GM18873 (cell line): Measurements from ENCODE around the gene TAOK3.

Experiments
- ATAC-seq: cut with Tn5 transposase; IDR thresholded peaks from one replicate; pipeline ENCODE4 v1.9.1; 2021; ENCODE audit warnings: mild to moderate bottlenecking, moderate library complexity, moderate number of reproducible peaks; ENCODE audit not compliant: unreplicated experiment, low FRiP score

TAOK3 gene

DNA sequence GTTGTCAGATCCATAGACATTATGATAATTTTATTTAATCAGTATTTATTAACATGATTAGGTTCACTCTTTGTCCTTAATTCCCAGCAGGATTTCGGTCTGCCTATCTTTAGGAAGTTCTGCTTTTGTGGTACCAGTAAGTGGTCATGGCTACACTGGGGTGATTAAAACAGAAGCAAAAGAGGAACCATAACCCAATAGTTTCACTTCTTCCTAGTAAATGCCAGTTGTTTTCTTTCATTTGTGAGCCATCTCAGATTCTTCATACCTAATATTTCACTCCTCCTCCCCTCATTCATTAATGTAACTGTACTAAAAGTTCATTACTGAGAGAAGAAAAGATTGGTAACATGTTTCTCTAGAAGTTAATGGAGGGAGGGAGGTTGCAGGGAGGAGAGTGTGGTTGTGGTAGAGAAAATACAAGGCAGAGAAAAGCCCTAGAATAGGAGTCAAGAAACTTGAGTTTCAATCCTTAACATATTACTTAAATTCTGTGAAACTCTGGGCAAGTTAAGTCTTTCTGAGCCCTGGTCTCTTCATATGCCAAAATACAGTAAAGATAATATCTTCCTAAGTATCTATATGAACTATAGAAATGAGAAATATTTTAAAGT is 135.5 kb downstream of the TAOK3 start:
- ATAC-seq: no peak

- no peak for ATAC-seq
Measured at GRCh38 chr12:118220702-118221101, 152.0 kb downstream of the TAOK3 start.

- ATAC-seq: no peak
Measured at GRCh38 chr12:118219772-118220171, 152.9 kb downstream of the TAOK3 start.

DNA sequence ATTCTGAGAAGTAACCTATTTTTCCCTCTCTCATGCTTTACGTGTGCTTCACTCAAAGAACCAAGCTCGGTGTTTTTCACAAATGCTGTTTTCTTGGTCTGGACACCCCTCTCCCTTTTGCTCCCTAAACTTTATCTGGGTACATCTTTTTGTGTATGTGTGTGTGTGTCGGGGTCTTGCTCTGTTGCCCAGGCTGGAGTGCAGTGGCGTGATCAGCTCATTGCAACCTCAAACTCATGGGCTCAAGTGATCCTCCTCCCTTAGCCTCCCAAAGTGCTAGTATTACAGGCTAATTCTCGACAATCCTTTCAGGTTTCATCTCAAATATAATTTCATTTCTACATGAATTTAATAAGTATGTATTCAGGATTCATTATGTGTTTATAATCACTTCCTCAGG is 153.6 kb downstream of the TAOK3 start:
- ATAC-seq: no peak

GRCh38 chr12:118213452-118213851 is 159.3 kb downstream of the TAOK3 start:
- ATAC-seq: no peak

- ATAC-seq: no peak
Measured at GRCh38 chr12:118212606-118213005, 160.1 kb downstream of the TAOK3 start.

DNA sequence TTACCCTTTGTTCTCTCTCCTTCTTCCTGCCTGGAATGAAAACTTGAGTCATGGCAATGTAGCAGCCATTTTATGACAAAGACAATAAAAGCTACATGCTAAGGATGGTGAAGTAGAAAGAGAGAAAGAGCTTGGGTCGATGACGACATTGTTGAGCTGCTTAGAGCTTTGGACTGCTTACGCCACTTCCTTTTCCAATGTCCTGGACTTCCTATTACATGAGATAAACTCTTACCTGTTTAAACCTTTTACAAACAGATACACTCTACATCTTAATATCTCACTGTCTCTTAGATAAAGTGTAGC is 166.6 kb downstream of the TAOK3 start:
- no peak for ATAC-seq

DNA sequence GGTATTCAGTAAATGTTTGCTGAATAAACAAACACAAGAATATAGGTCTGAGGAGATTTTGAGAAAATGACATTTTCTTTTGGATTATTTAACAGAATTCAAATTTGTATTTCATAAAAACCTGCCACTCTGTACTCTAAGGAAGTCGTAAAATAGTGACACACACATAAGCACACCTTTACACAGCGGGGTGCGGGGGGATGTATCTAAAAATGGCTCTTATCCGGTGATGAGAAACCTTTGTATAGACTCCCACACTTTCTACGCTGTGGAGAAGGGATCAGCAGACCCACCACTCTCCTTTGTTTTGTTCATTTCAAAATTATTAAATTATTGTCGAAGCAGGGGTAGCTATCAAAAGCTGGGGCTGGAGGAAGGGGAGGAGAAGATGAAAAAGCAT is 178.7 kb downstream of the TAOK3 start:
- no peak for ATAC-seq

DNA sequence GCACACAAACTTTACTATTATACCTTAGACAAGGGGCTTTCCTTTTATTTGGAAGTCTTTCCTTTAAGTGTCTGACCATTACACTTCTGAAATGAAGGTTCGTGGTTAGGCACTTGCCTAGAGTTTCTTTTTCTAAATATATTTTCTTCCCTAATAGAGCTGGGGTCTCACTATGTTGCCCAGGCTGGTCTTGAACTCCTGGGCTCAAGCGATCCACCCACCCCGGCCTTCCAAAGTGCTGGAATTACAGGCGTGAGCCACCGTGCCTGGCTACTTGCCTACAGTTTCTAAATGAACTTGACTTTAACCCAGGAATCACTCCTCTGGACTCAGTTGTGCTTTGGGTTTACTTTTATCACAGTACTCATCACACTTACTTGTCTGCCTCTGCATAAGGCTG is 179.2 kb downstream of the TAOK3 start:
- no peak for ATAC-seq

DNA sequence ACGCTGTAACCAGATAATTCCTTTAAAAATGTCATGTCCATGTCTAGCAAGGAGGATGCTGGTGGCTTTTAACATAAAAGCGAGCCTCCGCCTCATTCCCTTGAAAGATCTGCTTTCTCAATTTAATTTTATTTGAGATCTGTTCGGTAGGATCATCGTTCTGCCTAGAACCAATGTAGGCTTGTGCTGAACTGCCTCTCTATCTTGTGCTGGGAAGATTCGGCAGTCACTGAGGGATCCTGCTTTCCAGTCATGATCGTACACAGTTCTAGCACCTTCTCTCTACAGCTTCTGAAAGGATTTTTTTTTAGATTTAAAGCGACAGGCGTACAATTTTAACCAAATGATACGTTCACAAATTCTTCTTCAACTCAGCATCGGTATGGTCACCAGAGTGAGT is 182.4 kb downstream of the TAOK3 start:
- ATAC-seq: no peak

DNA sequence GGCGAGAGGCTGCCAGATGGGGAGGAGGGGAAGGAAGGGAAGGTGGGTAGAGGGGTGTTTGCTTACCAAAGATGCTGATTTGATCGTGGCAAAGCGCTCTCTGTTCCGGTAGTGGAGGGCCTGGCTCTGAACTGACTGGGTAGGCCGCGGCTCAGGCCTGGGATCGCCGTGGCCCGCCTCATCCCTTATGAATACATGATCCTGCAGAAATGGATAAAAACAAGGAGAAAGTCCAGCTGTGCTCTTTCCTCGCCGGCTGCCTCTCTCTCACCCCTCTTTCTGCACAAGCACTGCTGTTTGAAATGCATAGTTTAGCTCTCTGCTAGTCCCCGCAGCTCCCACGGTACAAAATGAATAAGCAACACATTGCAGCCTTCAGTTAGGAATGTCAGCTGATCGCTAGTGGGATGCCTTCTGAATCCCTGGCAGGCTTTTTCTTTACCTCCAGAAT is 182.9 kb downstream of the TAOK3 start:
- no peak for ATAC-seq

GRCh38 chr12:118188690-118189371 is 183.9 kb downstream of the TAOK3 start:
- ATAC-seq: no peak

DNA sequence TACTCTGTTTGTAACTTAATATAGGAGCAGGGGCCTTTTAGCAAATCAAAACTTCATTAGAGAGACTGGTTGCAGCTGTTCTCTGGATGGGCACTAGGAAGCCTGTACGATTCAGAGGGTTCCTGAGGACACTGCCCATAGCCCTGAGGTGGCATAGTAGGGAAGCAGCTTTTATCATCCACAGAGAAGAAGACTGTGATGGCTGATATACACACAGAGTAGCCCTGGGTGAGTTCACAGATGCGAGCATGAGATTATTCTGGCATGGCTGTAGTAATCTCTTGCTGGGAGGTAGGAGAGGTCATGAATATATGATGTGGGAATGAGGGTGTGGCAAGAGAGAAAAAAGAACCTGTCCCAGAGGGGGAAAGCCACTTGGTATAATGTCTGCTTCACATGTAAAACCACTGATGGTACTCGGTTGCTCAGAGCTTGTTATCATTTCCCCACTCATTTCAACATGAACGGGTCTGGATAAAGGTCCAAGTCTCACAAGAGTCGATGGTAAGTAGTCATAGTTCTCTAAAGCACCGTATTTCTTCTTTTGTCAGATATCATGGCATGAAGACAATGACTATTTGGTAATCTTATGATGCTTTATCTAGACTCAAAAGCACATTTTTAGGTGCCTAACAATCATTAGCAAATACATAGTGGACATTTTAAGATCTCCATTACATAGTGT is 184.8 kb downstream of the TAOK3 start:
- ATAC-seq: no peak

DNA sequence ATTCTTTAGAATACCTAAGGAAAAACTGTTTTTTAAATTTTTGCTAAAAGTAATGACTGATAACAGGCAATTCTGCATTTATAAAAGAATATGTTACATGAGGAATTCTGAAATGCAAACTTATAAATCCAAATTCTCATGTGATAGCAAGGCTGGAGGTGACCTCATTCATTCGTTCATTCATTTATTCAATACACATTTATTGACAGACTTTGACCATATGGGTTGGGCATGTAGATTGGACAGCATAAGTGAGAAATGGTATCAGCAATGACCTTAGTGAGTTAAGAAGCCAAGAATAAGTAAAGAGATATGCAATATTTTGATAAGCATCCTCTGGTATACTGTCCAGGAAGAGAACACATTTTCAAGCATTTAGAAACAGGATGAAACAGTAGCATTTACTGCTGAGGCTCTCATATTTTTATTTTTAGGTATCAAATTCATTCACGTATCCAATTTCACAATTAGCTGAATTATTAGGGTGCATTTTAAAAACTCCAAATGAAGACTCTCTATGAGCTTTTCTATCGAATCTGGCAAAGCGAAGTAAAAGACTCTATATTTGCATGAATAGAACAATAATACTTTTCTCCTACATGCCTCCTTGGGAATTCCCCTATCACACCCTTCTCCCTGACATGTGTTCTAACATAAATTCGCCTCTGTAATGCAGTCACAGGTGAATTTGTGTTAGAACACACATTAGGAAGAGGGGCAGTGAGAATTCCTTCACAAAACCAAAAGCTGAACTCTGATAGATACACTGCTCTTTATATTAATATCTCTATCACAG is 186.9 kb downstream of the TAOK3 start:
- no peak for ATAC-seq

DNA sequence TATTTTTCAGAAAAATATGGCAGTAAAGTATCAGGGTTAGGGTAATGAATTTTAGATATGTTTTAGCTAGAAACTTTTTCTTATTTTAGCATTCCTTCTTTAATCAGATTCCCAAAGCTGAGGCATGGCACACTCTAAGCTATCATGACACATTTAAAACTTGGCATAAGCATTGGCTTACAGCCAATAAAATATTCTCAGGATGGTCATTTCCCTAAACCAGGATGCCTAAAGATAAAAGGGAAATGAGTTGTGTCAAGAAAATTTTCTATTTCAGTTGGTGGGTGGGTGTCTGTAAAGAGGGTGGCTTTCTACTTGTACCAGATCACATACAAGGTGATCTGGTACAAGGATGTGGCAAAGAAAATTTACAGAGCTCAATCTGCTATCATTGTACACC is 189.0 kb downstream of the TAOK3 start:
- ATAC-seq: no peak

DNA sequence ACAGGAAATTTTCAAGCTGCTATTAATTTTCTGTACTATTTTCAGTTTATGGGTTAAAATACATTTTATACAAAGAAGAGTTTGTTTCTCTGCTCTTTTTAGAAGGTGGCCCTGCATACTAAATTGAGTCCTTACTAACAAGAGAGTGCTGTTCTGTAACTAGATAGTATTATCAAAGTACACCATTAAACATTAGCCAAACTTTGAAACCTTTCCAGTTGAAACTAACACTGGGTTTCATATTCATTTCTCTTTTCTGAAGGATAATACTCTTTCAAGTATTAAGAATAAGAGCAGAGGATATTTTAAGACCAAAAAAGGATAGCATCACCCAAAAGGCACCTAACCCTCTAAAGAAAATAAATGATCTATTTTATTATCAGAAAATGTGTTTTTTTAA is 189.6 kb downstream of the TAOK3 start:
- no peak for ATAC-seq

DNA sequence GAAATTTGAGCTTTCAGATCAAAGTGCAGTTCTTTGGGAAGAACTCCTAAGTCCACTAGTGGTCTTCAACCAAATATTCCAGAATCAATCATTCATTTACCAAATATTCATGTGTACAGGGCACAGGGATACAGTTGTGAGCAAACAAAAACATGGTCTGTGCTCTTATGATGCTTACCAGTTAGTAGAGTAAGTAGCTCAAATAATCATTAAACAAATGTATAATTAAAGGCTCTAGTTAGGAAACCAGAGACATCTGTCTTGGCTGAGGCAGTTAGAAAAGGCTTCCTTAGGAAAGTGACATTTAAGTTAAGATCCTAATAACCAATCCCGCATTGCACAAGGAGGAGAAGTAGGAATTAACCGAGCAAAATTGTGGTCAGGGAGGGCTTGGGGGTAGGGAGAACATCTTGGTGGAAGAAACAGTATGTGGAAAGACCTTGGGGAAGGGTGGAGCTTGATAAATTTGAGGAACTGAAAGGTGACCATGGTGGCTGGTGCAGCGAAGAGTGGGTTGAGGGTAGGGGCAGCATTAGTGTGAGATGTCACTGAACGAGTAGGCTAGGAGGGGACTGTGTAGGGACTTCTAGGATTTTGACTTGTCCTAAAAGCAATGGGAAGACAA is 196.8 kb downstream of the TAOK3 start:
- ATAC-seq: no peak

GRCh38 chr12:118166946-118167345 is 205.8 kb downstream of the TAOK3 start:
- ATAC-seq: peak; percentile 94

- no peak for ATAC-seq
Measured at GRCh38 chr12:118164798-118165486, 207.8 kb downstream of the TAOK3 start.

GRCh38 chr12:118160536-118160935 is 212.2 kb downstream of the TAOK3 start:
- no peak for ATAC-seq
